Esophagus squamous epithelium (tissue), 5 donors: ENCODE results near the gene HIGD1B. TPM values are rescaled to one million over a fixed set of nuclear protein-coding genes. Genes with fewer than 3 reads are reported as not detected.

Experiments used
- DNase-seq: peaks from one replicate; lab custom pipeline; 2025; lab: John Stamatoyannopoulos, UW
- H3K27ac ChIP-seq, 4 donors: fragments of 200-600 bp; sonication (generic); one replicate each; pipeline ENCODE4 v1.5.1; 2016 to 2019; ENCODE audit warnings: mild to moderate bottlenecking in 1 of 4
- H3K27me3 ChIP-seq, 4 donors: fragments of 200-600 bp; sonication (generic); 1 replicate in 3 of 4; 2 replicates in 1 of 4; pipeline versions ENCODE4 v1.5.1 to v1.6.0; 2017 to 2021; ENCODE audit warnings: antibody characterized with exemption in 1 of 4
- H3K36me3 ChIP-seq, 3 donors: fragments of 200-600 bp; sonication (generic); one replicate each; pipeline ENCODE4 v1.5.1; 2016 to 2019
- H3K4me1 ChIP-seq, 3 donors: fragments of 200-600 bp; sonication (generic); one replicate each; pipeline ENCODE4 v1.5.1; 2017 to 2019
- H3K4me3 ChIP-seq, 4 donors: fragments of 200-600 bp; sonication (generic); 1 replicate in 3 of 4; 2 replicates in 1 of 4; pipeline ENCODE4 v1.5.1; 2016 to 2019; ENCODE audit warnings: mild to moderate bottlenecking in 2 of 4, moderate library complexity in 1 of 4
- H3K9me3 ChIP-seq, 3 donors: fragments of 200-600 bp; sonication (generic); one replicate each; pipeline ENCODE4 v1.5.1; 2016 to 2019
- POLR2A ChIP-seq, 4 donors: fragments of 450-650 bp; IDR thresholded peaks; one replicate each; pipeline ENCODE4 v1.6.1; 2017; ENCODE audit warnings: antibody characterized with exemption in 4 of 4, mild to moderate bottlenecking in 4 of 4, moderate library complexity in 3 of 4
- WGBS, 2 donors: methylation state at CpG; one replicate each; pipeline ENCODE4 v1.1.5; 2018; 5-methylcytosine and 5-hydroxymethylcytosine counted together
- intact Hi-C: fragments of 100-400 bp; cut with DNase I; formaldehyde crosslinking; loops from one replicate; pipeline ENCODE4 v1.15.0; 2022
- total RNA-seq, 4 donors: library from RNA; depleted of rRNA; stranded (reverse); fragments of >200 nt; gene quantifications; one replicate each; pipeline ENCODE4 v1.1.0, GENCODE V29; 2016
- TF ChIP-seq, protein P1 (sequence below), 6 experiments: fragments of 450-650 bp in 4 of 6; fragments of 200-600 bp in 2 of 6; sonication (generic) in 2 of 6; IDR thresholded peaks; one replicate each; pipeline ENCODE4 v1.5.1; 2016 to 2019; ENCODE audit warnings: antibody characterized with exemption in 6 of 6, mild to moderate bottlenecking in 4 of 6, moderate library complexity in 4 of 6
- donor health status: DM: yes; HTN: yes; CAD: no.

Gene HIGD1B
- total RNA-seq, 4 donors from 2014 or later: 1.5 to 5.5 (median 2.3) TPM; not detected in 1

DNA sequence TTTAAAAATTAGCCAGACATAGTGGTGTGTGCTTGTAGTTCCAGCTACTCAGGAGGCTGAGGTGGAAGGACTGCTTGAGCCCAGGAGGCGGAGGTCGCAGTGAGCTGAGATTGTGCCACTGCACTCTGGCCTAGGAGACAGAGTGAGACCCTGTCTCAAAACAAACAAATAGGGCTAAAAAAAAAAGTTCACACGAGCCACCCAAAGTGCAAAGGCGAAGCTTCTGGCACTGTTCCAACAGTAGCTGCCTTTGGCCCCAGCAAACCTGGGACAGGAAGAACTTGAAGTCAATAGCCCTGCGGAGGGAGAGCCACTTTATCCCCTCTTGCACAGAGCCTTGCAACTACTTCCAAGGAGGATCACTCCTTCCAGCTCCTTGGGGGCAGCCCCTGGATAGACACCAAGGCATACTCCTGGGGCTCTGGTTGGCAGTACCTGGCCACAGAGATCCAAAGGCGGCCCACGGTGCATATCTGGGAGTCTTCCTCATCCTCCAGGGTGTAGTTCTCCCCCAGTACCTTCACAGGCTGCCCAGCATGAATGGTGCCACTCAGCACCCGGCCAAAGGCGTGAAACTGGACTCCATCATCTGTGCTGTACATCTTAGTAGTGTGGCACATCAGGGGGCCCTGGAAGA is 14.7 kb downstream of the HIGD1B start:
- H3K4me1 ChIP-seq: no peaks in the 10 kb centered on the region
- TF ChIP-seq, protein P1, sequence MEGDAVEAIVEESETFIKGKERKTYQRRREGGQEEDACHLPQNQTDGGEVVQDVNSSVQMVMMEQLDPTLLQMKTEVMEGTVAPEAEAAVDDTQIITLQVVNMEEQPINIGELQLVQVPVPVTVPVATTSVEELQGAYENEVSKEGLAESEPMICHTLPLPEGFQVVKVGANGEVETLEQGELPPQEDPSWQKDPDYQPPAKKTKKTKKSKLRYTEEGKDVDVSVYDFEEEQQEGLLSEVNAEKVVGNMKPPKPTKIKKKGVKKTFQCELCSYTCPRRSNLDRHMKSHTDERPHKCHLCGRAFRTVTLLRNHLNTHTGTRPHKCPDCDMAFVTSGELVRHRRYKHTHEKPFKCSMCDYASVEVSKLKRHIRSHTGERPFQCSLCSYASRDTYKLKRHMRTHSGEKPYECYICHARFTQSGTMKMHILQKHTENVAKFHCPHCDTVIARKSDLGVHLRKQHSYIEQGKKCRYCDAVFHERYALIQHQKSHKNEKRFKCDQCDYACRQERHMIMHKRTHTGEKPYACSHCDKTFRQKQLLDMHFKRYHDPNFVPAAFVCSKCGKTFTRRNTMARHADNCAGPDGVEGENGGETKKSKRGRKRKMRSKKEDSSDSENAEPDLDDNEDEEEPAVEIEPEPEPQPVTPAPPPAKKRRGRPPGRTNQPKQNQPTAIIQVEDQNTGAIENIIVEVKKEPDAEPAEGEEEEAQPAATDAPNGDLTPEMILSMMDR (IDR thresholded peaks at IDR 0.05): no peak
- no peak for TF ChIP-seq POLR2A (IDR thresholded peaks at IDR 0.05)
- DNase-seq: no peak
- intact Hi-C loops: no loop called here
- H3K36me3 ChIP-seq: peaks cover 23 to 97% (median 46%) of the 10 kb centered on the region in 3 donors
- WGBS, 2 donors: 81 to 87% methylated on average over 5 to 7 of the region's 9 CpGs
- H3K9me3 ChIP-seq: no peaks in the 10 kb centered on the region
- H3K27me3 ChIP-seq: no peaks in the 10 kb centered on the region
- H3K27ac ChIP-seq: no peak overlapping the region
- H3K4me3 ChIP-seq: no peak overlapping the region

GRCh38 chr17:44863061-44863918 is 15.6 kb downstream of the HIGD1B start:
- peaks cover 23 to 97% (median 48%) of the 10 kb centered on the region in 3 donors for H3K36me3 ChIP-seq
- no peaks in the 10 kb centered on the region for H3K9me3 ChIP-seq
- H3K4me1 ChIP-seq: no peaks in the 10 kb centered on the region
- intact Hi-C loops: no loop called here
- TF ChIP-seq POLR2A (IDR thresholded peaks at IDR 0.05): no peak
- DNase-seq: no peak
- no peaks in the 10 kb centered on the region for H3K27me3 ChIP-seq
- H3K27ac ChIP-seq: no peak overlapping the region
- WGBS, 2 donors: 86 to 90% methylated on average over 11 to 12 of the region's 12 CpGs
- no peak overlapping the region for H3K4me3 ChIP-seq

- 57 to 64% methylated on average over 10 of the region's 10 CpGs for WGBS, 2 donors
- no peak overlapping the region for H3K27ac ChIP-seq
- H3K4me3 ChIP-seq: no peak overlapping the region
- H3K27me3 ChIP-seq: no peaks in the 10 kb centered on the region
- H3K36me3 ChIP-seq: peaks cover 11 to 97% (median 41%) of the 10 kb centered on the region in 3 donors
- no peaks in the 10 kb centered on the region for H3K9me3 ChIP-seq
- no peak for TF ChIP-seq POLR2A (IDR thresholded peaks at IDR 0.05)
- TF ChIP-seq, protein P1 (IDR thresholded peaks at IDR 0.05): no peak
- intact Hi-C loops: loop anchor here (5.0 kb wide), 1 partner anchor 88 kb away; no protein-coding TSS in a partner anchor
- DNase-seq: no peak
- no peaks in the 10 kb centered on the region for H3K4me1 ChIP-seq
Observed at GRCh38 chr17:44864831-44865230, 17.1 kb downstream of the HIGD1B start.

DNA sequence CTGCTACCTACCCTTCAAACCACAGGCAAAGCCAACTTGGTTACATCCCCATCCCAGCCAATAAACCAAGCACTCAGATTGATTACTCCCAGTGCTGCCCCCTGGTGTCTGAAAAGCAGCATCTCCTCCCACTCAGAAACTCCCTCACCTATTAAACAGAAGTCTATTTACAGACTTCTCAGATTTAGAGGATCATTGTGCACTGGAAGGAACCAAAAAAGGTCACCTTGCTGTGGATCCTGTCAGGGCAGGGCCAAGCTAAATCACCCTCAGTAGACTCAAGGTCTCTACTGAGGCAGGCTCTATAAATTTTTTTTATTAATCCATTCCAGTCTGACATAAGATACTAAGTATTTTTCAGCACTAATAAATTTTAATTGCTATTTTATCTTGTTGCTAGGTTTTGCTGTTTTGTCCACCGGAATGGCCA is 17.6 kb downstream of the HIGD1B start:
- no peak for TF ChIP-seq POLR2A (IDR thresholded peaks at IDR 0.05)
- TF ChIP-seq, protein P1 (IDR thresholded peaks at IDR 0.05): peak; percentile 46 to 93 (median 82)
- Histone ChIP-seq H3K4me1 (no peaks in the 10 kb centered on the region), H3K27ac (no peak overlapping the region), H3K4me3 (no peak overlapping the region), H3K36me3 (peaks cover 7 to 97% (median 38%) of the 10 kb centered on the region in 3 donors), H3K9me3 (no peaks in the 10 kb centered on the region), H3K27me3 (no peaks in the 10 kb centered on the region)
- intact Hi-C loops: loop anchor here (5.0 kb wide), 1 partner anchor 88 kb away; no protein-coding TSS in a partner anchor
- 63 to 70% methylated on average over 1 of the region's 1 CpG for WGBS, 2 donors
- no peak for DNase-seq

DNA sequence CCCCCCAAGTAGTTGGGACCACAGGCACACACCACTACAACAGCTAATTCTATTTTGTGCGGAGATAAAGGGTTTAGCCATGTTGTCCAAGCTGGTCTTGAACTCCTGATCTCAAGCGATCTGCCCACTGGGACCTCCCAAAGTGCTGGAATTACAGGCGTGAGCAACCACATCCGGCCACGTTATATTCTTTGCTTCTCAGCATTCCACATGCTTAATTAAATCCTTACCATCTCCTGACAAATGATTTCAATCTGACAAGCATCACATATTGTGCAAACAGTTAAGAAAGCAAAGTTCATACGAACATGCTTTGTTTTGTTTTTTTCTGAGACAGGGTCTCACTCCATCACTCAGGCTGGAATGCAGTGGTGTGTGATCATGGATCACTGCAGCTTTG is 18.2 kb downstream of the HIGD1B start:
- Histone ChIP-seq H3K4me3 (no peak overlapping the region), H3K27me3 (no peaks in the 10 kb centered on the region), H3K4me1 (no peaks in the 10 kb centered on the region), H3K36me3 (peaks cover 7 to 97% (median 38%) of the 10 kb centered on the region in 3 donors), H3K9me3 (no peaks in the 10 kb centered on the region), H3K27ac (no peak overlapping the region)
- intact Hi-C loops: loop anchor here (5.0 kb wide), 1 partner anchor 89 kb away; no protein-coding TSS in a partner anchor
- no peak for TF ChIP-seq POLR2A (IDR thresholded peaks at IDR 0.05)
- no peak for DNase-seq
- 75 to 89% methylated on average over 6 of the region's 6 CpGs for WGBS, 2 donors
